Osteocyte (in vitro differentiated cells): ENCODE measurements around the gene TDRD1. TPM values are rescaled to one million over a fixed set of nuclear protein-coding genes. Genes with fewer than 3 reads are reported as not detected.

ENCODE experiments used
- DNase-seq: peaks from one replicate; pipeline ENCODE4 v3.0.0; 2021; ENCODE audit warnings: mixed read lengths; ENCODE audit not compliant: unreplicated experiment; ENCODE audit errors: extremely low spot score
- H3K27ac Mint-ChIP-seq: one replicate; pipeline ENCODE4 v1.8.0; 2021; ENCODE audit warnings: mild to moderate bottlenecking, mixed read lengths; ENCODE audit not compliant: unreplicated experiment
- H3K27me3 Mint-ChIP-seq: one replicate; pipeline ENCODE4 v1.8.0; 2021; ENCODE audit warnings: mixed read lengths; ENCODE audit not compliant: unreplicated experiment
- H3K36me3 Mint-ChIP-seq: one replicate; pipeline ENCODE4 v1.8.0; 2021; ENCODE audit warnings: mixed read lengths; ENCODE audit not compliant: unreplicated experiment
- H3K4me1 Mint-ChIP-seq: one replicate; pipeline ENCODE4 v1.8.0; 2021; ENCODE audit warnings: mixed read lengths; ENCODE audit not compliant: unreplicated experiment
- H3K4me3 Mint-ChIP-seq: one replicate; pipeline ENCODE4 v1.8.0; 2021; ENCODE audit warnings: mild to moderate bottlenecking, moderate library complexity, mixed read lengths; ENCODE audit not compliant: unreplicated experiment
- H3K9me3 Mint-ChIP-seq: one replicate; pipeline ENCODE4 v1.8.0; 2021; ENCODE audit warnings: mixed read lengths; ENCODE audit not compliant: unreplicated experiment
- total RNA-seq: library from RNA; stranded (reverse); gene quantifications from 2 replicates; pipeline ENCODE4 v1.2.1, GENCODE V29; 2021
- TF ChIP-seq, protein P1 (sequence below): fragments of 200-600 bp; sonication (generic); IDR thresholded peaks from 2 replicates; pipeline ENCODE4 v1.5.0; 2021; ENCODE audit warnings: antibody characterized with exemption, mild to moderate bottlenecking, moderate library complexity

The TDRD1 gene
- total RNA-seq, 1 donor from 2014 or later = not detected

GRCh38 chr10:114195079-114195478, 15.9 kb downstream of the TDRD1 start:
- no peak overlapping the region for H3K4me3 Mint-ChIP-seq
- H3K27me3 Mint-ChIP-seq = peaks cover 73% of the 10 kb centered on the region
- no peak overlapping the region for H3K27ac Mint-ChIP-seq
- no peak for DNase-seq
- H3K4me1 Mint-ChIP-seq = no peaks in the 10 kb centered on the region
- H3K9me3 Mint-ChIP-seq = no peaks in the 10 kb centered on the region
- H3K36me3 Mint-ChIP-seq = no peaks in the 10 kb centered on the region
- TF ChIP-seq, protein P1, sequence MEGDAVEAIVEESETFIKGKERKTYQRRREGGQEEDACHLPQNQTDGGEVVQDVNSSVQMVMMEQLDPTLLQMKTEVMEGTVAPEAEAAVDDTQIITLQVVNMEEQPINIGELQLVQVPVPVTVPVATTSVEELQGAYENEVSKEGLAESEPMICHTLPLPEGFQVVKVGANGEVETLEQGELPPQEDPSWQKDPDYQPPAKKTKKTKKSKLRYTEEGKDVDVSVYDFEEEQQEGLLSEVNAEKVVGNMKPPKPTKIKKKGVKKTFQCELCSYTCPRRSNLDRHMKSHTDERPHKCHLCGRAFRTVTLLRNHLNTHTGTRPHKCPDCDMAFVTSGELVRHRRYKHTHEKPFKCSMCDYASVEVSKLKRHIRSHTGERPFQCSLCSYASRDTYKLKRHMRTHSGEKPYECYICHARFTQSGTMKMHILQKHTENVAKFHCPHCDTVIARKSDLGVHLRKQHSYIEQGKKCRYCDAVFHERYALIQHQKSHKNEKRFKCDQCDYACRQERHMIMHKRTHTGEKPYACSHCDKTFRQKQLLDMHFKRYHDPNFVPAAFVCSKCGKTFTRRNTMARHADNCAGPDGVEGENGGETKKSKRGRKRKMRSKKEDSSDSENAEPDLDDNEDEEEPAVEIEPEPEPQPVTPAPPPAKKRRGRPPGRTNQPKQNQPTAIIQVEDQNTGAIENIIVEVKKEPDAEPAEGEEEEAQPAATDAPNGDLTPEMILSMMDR = no peak

GRCh38 chr10:114199239-114199638, 20.1 kb downstream of the TDRD1 start:
- no peak for DNase-seq
- H3K4me3 Mint-ChIP-seq = no peak overlapping the region
- TF ChIP-seq, protein P1 = no peak
- no peaks in the 10 kb centered on the region for H3K4me1 Mint-ChIP-seq
- H3K27ac Mint-ChIP-seq = no peak overlapping the region
- peaks cover 74% of the 10 kb centered on the region for H3K27me3 Mint-ChIP-seq
- H3K9me3 Mint-ChIP-seq = no peaks in the 10 kb centered on the region
- H3K36me3 Mint-ChIP-seq = no peaks in the 10 kb centered on the region

DNA sequence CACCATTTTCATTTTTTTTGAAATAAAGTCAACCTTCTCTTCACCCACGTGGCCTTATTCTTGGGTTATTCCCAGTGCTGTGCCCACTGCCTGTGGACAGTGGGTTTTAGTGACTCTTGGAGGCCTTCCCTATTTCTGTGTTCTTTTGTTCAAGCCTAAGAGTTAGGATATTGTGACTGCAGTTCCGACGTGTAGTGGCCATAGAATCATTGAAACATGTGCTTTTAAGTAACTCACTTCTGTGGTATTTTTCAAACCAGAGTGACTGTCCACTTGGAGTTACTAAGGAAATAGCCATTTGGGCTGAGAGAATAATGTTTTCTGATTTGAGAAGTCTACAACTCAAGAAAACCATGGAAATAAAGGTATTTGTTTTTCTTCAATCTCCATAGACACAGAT, 23.7 kb downstream of the TDRD1 start:
- Mint-ChIP-seq H3K9me3 (no peaks in the 10 kb centered on the region), H3K4me1 (no peaks in the 10 kb centered on the region), H3K27me3 (peaks cover 59% of the 10 kb centered on the region), H3K36me3 (no peaks in the 10 kb centered on the region), H3K4me3 (no peak overlapping the region), H3K27ac (no peak overlapping the region)
- TF ChIP-seq, protein P1 = no peak
- no peak for DNase-seq

DNA sequence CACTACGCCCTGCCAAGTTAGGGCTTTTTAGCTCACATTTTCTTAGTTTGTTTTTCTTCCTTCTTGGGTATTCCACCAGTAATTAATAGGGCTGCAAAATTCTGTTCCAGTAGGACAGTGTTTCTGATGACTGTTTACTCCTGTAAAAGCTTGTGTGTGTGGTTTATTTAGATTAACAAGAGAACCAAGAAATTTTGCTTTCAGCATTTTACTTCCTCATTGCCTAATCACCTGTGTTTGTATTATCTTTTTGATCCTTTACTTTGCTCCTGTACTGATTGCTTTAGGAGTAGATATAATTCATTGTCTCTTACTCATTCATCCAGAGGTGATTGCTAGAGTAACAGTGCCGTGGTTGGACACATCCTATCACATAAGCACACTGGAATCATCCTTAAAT, 27.7 kb downstream of the TDRD1 start:
- no peak for DNase-seq
- Mint-ChIP-seq H3K9me3 (no peaks in the 10 kb centered on the region), H3K4me3 (no peak overlapping the region), H3K27ac (no peak overlapping the region), H3K4me1 (no peaks in the 10 kb centered on the region), H3K27me3 (peaks cover 51% of the 10 kb centered on the region), H3K36me3 (no peaks in the 10 kb centered on the region)
- TF ChIP-seq, protein P1 = no peak

DNA sequence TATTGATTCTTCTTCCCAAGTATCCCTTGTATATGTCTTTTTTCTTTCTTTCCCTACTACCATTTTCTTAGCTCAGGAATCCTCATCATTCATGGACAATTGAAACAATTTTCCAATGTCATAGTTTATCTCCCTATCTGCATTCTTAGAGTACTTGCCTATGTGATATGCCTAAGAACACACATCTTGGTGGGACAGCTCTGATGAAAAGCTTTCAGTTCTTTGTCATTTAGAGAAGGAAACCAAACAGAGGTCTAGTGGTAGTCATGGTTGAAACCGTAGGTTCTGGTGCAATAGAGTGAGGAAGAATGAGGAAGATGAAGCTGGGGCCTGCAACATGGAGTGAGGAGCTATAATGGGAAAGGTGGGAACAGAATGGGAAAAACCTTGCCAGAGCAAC, 28.2 kb downstream of the TDRD1 start:
- Mint-ChIP-seq H3K9me3 (no peaks in the 10 kb centered on the region), H3K27ac (no peak overlapping the region), H3K27me3 (peaks cover 52% of the 10 kb centered on the region), H3K4me3 (no peak overlapping the region), H3K4me1 (no peaks in the 10 kb centered on the region), H3K36me3 (no peaks in the 10 kb centered on the region)
- DNase-seq = no peak
- TF ChIP-seq, protein P1 = no peak
